NOMO-1 treated with dmso at 0.1 percent for 144 hours (cell line): ENCODE data around the gene TBC1D30.
A peak's percentile ranks its signal among the peaks of the same experiment; 100 is the strongest.
"Not testable (repeated sequence)": the region's sequence is repeated elsewhere in the genome, so short reads cannot be mapped to it uniquely, and the experiment has no call there.

Source experiments
- DNase-seq: peaks from one replicate; lab custom pipeline; 2025; ENCODE audit not compliant: unreplicated experiment; lab: John Stamatoyannopoulos, UW

TBC1D30 gene, protein sequence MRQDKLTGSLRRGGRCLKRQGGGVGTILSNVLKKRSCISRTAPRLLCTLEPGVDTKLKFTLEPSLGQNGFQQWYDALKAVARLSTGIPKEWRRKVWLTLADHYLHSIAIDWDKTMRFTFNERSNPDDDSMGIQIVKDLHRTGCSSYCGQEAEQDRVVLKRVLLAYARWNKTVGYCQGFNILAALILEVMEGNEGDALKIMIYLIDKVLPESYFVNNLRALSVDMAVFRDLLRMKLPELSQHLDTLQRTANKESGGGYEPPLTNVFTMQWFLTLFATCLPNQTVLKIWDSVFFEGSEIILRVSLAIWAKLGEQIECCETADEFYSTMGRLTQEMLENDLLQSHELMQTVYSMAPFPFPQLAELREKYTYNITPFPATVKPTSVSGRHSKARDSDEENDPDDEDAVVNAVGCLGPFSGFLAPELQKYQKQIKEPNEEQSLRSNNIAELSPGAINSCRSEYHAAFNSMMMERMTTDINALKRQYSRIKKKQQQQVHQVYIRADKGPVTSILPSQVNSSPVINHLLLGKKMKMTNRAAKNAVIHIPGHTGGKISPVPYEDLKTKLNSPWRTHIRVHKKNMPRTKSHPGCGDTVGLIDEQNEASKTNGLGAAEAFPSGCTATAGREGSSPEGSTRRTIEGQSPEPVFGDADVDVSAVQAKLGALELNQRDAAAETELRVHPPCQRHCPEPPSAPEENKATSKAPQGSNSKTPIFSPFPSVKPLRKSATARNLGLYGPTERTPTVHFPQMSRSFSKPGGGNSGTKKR

DNA sequence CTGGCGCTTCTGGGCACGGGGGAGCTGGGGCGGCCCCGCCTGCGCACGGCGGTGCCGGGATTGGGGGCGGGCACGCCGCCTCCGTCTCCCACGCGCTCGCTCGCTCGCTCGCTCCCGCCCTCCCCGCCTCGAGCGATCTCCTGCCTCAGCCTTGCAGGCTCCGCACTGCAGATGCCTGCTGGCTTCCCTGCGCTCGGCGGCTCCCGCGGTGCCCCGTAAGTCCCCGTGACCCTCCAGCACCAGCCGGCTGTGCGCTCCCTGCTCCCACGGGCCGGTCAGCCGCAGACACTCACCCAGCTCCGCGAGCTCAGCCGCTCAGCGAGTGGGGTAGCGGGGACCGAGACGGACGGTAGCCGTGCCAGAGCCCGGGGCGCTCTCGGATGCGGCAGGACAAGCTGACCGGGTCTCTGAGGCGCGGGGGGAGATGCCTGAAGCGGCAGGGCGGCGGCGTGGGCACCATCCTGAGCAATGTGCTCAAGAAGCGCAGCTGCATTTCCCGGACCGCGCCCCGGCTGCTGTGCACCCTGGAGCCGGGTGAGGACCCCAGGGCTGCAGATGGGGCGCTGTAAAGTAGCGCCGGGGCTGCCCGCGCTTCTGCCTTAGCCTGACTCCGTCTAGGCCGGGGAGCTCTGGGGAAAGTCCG, at the start of gene TBC1D30:
Gene TBC1D30 (plus strand): TSS at position 148 of the 643 bp plus-strand sequence. CDS start 233 bp downstream, at position 381.
- no peak for DNase-seq

DNA sequence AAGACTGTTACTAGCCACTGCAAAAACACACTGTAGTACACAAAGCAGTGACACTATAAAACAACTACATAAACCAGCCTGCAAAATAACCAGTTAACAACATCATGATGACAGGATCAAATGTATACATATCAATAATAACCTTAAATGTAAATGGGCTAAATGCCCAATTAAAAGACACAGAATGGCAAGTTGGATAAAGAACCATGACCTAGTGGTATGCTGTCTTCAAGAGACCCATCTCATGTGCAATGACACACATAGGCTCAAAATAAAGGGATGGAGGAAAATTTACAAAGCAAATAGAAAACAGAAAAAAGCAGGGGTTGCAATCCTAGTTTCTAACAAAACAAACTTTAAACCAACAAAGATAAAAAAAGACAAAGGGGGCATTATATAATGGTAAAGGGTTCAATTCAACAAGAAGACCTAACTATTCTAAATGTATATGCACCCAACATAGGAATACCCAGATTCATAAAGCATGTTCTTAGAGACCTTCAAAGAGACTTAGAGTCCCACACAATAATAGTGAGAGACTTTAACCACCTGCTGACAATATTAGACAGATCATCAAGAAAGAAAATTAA, 49.2 kb upstream of the TBC1D30 start:
- not testable (repeated sequence) for DNase-seq

DNA sequence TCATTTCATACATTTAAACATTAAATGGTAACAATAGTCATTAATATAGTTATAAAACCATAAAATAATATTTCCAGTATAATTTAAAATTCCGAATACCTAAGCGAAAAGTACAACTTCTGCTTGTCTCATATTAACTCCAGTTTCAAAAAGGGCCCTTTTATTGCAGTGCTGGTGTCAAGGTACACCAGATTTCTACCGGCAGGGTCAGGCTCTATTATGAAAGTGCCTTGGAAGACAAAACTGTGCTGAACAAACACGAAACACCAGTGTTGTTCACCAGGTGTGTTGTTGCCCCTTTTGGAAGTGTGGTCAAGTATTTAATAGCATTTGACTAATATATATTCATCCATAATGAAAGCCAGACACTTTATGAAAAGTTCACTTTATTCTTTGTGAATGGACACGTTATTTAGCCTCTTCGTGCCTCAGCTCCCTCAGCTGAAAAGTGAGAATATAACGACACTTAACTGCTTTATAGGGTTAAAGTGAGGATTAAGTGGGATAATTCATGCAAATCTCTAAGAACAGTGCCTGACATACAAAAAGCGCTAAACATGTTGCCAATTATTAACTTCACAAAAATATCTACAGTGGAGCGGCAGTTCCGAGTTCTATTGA, 45.0 kb upstream of the TBC1D30 start:
- no peak for DNase-seq

DNA sequence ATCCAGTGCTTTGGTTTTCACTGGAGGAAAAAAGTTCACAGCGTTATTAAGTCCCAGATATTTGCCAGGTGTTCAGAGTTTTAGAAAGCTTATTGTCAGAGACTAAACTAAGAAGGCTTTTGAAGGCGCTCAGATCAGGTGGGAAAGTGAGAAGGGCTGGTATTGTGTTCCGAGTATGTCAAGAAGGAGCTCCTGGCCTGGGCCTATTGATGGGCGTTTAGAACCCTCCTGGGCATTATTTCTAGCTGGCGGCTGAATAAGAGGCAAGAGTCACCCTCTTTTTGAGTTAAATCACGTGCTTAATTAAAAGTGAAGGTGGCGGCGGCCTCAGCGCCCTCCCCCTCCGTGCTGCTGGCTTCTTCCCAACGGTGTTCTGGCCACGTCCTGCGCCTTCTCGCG, 44.3 kb upstream of the TBC1D30 start:
- no peak for DNase-seq

DNA sequence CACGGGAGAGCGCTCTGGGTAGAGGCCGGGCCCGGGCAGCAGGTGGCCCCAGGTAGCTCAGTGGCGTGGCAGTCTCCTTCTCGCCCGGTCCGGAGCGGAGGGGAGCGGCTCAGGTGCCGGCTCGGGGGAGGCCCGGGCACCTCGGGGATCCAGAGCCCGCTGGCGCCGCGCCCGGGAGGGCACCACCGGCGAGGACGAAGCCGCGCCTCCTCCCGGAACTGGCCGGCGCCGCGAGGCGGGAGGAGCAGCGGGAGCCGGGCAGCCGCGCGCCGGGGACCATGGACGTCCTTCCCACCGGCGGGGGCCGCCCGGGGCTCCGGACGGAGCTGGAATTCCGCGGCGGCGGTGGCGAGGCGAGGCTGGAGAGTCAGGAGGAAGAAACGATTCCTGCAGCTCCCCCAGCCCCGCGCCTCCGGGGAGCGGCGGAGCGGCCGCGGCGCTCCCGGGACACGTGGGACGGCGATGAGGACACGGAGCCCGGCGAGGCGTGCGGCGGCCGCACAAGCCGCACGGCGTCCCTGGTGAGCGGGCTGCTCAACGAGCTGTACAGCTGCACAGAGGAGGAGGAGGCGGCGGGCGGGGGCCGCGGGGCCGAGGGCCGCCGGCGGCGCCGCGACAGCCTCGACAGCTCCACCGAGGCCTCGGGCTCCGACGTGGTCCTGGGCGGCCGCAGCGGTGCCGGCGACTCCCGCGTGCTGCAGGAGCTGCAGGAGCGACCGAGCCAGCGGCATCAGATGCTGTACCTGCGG, 43.7 kb upstream of the TBC1D30 start:
- no peak for DNase-seq

DNA sequence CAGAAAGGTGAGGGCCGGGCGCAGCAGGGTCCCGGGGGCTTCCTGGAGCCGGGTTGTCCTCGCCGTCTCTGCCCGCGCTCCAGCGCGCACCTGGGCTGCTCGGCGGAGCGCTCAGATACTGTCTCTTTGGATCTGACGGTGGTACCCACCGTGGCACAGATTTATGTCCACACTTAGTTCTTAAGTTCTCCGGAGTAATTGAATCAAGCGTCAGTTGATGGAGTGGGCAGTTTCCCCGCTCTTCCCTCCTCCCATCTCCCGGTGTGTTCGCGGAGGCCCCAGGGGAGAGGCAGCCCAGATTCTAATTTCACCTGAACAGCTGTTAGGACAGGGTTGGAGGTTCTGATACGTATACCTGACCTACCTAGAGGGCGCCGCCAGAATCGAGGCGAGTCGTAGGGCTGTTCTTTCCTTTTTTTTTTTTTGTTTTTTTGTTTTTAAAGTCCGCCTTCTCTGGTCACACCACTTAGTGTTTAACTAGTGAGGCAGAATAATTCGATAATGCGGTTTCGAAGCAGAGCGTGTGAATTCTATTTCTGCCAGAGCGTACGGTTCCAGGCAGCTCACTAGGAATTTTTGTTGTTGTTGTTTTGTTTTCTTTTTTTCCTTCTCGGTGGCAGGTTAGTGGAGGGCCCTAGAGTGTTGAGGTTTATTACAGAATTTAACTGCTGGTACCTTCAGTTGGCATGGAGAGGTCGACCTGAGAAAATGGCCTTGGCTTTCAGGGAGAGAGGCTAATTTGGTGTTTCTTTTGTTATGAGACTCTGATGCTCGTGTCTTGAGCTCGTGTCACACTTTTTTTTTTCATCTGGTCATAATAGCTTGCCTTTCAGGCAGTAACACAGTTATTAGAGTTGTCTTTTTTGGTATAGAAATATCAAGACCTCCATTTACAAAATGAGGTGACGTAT, 42.9 kb upstream of the TBC1D30 start:
- no peak for DNase-seq

DNA sequence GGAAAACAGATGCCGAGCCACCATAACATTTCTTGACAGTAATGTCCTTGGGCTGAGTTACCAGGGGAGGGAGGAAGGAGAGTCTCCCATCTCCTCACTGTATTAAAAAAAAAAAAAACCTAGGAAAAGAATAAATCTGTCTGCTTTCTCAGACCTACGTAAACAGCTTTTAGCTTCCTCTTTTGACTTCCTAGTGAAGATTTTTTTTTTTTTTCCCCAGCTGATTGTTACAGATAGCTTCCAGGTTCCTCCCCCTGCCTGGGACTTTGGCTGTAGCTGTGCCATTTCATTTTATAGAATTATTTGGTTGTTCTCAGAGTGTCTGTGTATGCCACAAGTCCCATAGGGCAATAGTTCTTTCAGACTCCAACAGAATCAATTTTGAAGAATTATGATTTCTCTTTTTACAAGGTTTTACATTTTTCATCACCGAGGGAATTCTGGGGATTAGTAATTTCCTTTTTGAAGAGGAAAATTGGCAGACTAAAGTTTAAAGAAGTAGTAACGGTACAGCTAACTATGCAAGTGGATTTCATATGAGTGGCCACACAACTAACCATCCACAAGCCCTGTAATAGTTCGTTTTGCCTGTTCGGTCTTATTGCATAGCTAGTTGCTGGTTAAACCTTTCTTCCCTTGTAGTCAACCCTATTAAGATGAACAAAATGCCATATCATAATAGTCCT, 42.1 kb upstream of the TBC1D30 start:
- DNase-seq, result peak; percentile 34

DNA sequence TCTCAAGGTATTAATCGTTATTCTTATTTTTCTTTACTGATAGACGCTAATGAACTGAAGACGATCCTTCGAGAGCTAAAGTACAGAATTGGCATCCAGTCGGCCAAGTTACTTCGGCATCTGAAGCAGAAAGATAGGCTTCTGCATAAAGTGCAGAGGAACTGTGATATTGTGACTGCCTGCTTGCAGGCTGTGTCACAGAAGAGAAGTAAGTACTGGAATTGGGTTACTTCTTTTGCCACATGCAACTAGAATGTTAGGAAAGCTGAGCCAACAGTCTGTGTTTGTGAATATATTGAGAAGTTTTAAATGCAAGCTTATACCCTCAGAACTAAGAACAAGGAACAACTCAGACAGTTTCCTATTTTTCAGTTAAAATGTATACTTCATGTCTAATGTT, 38.6 kb upstream of the TBC1D30 start:
- DNase-seq, result no peak

DNA sequence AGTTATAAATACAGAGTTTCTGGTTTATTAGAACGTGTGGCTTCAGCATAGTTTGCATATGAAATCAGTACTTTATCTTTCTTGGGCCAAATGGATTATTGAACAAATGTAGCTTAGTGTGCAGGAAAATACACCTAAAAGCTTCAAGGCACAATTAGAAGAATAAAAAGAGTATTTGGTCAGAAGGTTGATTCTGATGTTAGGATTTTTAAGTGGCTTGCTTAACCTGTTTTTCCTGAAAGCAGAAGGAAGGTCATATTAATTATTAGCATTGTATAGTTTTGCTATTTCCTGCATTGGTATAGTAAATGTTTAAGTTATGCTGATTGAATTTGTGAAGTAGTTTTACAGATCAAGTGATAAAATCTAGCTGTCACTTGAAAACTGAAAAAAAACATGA, 34.3 kb upstream of the TBC1D30 start:
- DNase-seq, result no peak

DNA sequence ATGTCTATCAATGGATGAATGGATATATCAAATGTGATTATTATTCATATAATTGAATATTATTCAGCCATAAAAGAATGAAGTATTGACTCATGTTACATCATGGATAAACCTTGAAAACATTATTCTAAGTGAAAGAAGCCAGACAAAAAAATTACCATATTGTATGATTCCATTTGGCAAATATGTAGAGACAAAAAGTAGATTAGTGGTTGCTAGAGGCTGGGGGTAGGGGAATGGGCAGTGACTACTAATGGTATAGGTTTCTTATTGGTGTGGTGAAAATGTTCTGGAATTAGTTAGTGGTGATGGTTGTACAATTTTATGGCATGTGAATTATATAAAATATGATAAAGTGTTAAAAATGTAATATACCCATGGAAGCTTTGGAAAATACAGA, 33.4 kb upstream of the TBC1D30 start:
- DNase-seq, result no peak

DNA sequence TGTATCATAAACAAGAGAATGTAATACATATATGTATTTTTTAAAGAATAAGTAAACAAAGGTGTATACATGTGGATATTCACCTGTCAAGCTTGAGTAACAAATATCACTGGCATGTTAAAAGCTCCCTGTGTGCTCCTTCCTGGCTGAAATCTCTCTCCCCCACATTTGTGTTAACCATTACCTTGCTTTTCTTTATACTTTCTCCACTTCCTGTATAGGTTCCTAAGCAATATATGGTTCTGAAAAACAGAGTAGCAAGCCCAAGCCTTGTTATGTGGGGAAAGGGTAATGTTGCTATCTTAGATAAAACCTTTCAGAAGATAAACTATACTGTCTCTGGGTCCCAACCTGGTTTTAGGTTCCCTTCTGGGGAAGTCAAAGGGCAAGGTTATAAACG, 32.3 kb upstream of the TBC1D30 start:
- no peak for DNase-seq

DNA sequence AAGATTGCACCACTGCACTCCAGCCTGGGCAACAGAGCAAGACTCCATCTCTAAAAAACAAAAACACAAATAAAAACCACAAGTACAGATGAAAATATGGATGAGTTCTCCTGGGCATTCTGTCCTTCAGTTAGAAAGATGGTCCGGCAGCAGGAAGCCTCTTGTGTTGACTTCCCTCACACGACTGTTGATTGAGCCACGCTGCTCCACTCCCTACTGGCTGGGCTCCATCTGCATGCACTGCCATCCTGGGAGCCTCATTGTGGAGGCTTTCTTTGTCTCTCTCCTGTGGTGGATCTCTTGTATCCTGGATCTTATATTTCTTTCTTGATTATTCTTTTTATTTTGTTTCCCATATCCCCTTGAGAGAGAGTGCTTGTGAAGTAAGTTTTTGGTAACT, 30.8 kb upstream of the TBC1D30 start:
- DNase-seq, result no peak

DNA sequence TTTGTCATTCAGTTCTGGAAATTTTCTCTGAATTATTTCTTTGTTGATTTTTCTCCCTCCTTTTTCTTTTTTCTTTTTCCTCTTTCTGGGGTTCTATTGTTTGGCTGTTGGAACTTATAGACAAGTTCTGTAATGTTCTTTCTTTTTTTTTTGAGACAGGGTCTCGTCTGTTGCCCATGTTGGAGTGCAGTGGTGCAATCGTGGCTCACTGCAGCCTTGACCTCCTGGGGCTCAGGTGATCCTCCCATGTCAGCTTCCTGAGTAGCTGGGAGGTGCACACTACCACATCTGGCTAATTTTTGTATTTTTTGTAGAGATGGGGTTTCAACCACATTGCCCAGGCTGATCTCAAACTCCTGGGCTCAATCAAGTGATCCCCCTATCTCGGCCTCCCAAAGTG, 30.1 kb upstream of the TBC1D30 start:
- DNase-seq, result no peak

DNA sequence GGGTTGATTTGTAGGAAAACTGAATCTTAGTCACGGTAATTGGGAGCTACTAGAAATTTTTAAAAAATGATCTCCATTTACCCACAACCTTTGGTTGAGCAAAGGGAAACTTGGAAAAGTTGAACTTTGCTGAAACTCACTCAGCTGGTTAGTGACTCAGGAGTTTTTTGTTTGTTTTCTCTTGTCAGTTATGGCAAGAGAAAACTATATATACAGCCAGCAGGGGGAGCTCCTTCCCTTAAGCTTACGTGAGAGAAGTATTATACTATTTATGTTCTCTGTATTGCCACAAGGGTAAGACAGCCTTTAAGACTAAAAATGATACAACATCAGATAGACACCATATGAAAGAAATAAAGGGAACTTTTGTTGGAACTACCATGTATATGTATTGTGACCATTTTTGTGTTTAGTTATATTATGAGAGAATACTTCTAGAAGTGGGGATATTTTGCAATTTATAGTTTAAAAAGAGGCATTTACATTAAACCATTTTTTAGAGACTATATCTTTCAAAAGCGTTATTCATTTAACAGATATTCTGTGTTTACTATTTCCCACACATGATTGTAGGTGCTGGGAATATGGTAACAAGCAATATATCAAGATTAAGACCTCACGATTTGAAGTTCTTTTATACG, 28.1 kb upstream of the TBC1D30 start:
- DNase-seq, result peak; percentile 60

DNA sequence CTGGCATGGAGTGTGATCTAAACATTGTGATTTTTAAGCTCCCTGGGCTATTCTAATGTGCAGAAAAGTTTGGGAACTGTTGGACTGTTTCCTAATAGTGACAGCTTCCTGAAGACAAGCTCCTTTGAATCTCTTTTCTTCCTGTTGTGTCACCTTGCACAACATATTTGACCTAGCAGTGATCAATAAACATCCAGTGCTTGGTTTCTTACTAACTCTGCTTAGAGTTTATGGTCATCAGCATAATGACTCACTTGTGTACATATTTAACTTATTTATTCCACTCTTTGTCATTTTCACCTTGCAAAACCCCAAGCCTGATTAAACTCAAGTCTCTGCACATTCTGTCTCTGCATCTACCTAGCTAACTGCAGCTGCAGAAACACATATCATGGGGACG, 27.3 kb upstream of the TBC1D30 start:
- no peak for DNase-seq

DNA sequence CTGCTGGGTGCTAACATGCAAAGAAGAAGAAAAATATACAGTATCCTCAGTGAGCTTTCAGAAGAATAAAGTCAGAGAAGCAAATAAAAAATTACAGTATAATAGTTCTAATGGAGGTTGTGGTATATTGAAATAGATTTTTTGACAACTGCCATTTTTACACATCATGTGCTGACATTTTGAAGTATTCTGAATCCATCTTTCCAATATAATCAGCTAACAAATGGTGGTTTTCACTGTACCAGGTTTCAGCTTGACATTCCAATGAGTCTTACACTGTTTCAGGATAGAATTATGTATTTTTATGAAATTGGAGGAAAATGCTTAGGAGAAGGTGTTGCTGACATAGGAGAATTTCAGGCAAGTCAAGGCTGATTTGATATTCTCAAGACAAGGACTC, 26.3 kb upstream of the TBC1D30 start:
- DNase-seq, result no peak

DNA sequence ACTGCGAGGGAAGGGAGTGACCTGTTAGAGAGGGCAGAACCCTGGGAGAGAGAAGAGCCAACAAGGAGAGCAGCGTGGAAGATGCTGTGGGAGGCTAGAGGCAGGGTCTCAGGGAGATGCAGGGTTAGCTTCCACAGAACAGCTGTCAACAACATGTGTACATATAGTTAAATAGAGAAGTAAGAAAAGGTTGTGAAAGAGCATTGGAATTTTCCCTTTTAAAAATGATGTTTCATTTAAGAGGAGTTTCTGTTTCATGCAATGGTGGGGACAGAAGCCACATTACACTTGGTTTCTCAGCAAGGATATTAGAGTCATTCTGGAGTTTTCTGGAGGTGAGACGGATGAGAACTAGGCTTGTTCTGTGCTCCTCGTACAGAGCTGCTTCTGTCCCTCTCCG, 23.8 kb upstream of the TBC1D30 start:
- DNase-seq, result no peak

DNA sequence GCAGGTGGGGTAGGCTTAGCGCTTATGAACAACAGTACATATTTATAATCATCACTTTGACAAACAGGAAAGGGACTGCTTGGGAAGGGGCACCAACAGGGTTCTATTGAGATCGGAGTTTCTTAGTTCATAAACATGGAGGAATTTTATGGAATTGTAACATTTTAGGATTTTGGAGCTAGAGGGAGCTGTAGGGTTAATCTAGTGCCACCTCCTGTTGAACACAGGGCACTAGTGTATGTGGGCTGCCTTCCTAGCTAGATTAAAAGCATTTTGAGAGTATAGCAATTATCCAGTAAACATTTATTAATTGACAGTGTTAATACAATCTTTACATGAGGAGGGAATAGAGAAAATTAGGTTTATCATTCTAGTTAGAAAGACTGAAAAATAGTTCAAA, 23.1 kb upstream of the TBC1D30 start:
- no peak for DNase-seq
